ENCODE measurements around the gene TBCK.

Gene TBCK

DNA sequence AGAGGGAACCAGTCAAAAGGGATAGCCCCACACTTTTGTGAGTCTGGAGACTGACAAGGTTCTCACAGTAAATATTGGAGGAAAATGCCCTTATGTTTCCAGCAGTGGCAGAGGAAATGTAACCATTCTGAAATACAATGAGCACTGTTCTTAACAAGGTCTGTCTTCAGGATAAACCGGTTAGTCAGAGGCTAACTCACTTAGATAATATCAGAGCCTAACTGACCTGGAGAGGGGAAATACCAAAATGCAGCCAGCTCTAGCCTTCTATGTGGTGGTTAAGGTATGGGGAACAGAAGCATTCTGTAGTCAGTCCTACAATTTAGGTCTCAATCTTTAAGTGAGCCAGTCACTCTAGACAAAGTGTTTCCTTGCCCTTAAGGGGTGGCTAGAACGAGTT, 70.8 kb downstream of the TBCK start:
- TF ChIP-seq EZH2phosphoT487 (IDR thresholded peaks at IDR 0.05; ENCODE audit: low read length) (no peak), EZH2 (optimal IDR thresholded peaks at IDR 0.05; ENCODE audit: low read depth, low read length) (no peak)
- H3K27me3 ChIP-seq (replicated peaks; ENCODE audit: insufficient read depth, low read length), result no peaks in the 10 kb centered on the region
- no peak overlapping the region for H3K4me3 ChIP-seq (ENCODE audit: low read length)
- no peaks in the 10 kb centered on the region for H3K9me2 ChIP-seq (replicated peaks; ENCODE audit: insufficient read depth, low read length)
- no peaks in the 10 kb centered on the region for H3K9me3 ChIP-seq (replicated peaks; ENCODE audit: insufficient read depth, low read length)
- no peaks in the 10 kb centered on the region for H4K20me1 ChIP-seq (ENCODE audit: insufficient read depth, low read length)
- no peak overlapping the region for H3K27ac ChIP-seq (ENCODE audit: low read length)
- no peaks in the 10 kb centered on the region for H3K4me1 ChIP-seq (ENCODE audit: low read length)
- H3K4me2 ChIP-seq (ENCODE audit: low read depth, low read length), result no peak overlapping the region
- no peak overlapping the region for H2AFZ ChIP-seq (ENCODE audit: low read length)
- DNase-seq, result no peak
- no peak overlapping the region for H3K9ac ChIP-seq (ENCODE audit: low read length)
- H3K36me3 ChIP-seq (replicated peaks; ENCODE audit: insufficient read depth, low read length), result no peaks in the 10 kb centered on the region
- H3F3A ChIP-seq (ENCODE audit: insufficient read depth, low read length), result no peaks in the 10 kb centered on the region
- no peaks in the 10 kb centered on the region for H3K79me2 ChIP-seq (ENCODE audit: low read length)

DNA sequence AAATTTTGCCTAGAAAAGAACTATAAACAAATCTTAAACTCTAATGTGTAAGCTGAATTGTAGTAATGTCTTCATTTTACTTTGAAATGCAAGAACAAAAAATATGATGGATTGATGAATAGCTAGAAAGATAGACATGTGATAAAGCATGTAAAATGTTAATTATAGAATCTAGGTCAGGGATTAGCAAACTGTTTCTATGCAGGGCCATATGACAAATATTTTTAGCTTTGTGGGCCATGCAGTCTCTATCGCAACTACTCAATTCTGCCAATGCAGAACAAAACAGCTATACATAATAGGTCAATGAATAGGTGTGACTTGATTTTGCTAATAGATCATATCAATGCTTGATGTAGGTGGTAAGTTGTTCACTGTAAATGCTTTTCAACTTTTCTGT, 75.3 kb downstream of the TBCK start:
- H4K20me1 ChIP-seq (ENCODE audit: insufficient read depth, low read length), result no peaks in the 10 kb centered on the region
- H3K9me2 ChIP-seq (replicated peaks; ENCODE audit: insufficient read depth, low read length), result no peaks in the 10 kb centered on the region
- no peak overlapping the region for H3K4me3 ChIP-seq (ENCODE audit: low read length)
- H3K4me2 ChIP-seq (ENCODE audit: low read depth, low read length), result no peak overlapping the region
- H2AFZ ChIP-seq (ENCODE audit: low read length), result no peak overlapping the region
- H3K27me3 ChIP-seq (replicated peaks; ENCODE audit: insufficient read depth, low read length), result no peaks in the 10 kb centered on the region
- H3K79me2 ChIP-seq (ENCODE audit: low read length), result no peaks in the 10 kb centered on the region
- no peaks in the 10 kb centered on the region for H3K36me3 ChIP-seq (replicated peaks; ENCODE audit: insufficient read depth, low read length)
- H3F3A ChIP-seq (ENCODE audit: insufficient read depth, low read length), result no peaks in the 10 kb centered on the region
- H3K4me1 ChIP-seq (ENCODE audit: low read length), result no peaks in the 10 kb centered on the region
- TF ChIP-seq EZH2 (optimal IDR thresholded peaks at IDR 0.05; ENCODE audit: low read depth, low read length) (no peak), EZH2phosphoT487 (IDR thresholded peaks at IDR 0.05; ENCODE audit: low read length) (no peak)
- TF ChIP-seq, protein P1, sequence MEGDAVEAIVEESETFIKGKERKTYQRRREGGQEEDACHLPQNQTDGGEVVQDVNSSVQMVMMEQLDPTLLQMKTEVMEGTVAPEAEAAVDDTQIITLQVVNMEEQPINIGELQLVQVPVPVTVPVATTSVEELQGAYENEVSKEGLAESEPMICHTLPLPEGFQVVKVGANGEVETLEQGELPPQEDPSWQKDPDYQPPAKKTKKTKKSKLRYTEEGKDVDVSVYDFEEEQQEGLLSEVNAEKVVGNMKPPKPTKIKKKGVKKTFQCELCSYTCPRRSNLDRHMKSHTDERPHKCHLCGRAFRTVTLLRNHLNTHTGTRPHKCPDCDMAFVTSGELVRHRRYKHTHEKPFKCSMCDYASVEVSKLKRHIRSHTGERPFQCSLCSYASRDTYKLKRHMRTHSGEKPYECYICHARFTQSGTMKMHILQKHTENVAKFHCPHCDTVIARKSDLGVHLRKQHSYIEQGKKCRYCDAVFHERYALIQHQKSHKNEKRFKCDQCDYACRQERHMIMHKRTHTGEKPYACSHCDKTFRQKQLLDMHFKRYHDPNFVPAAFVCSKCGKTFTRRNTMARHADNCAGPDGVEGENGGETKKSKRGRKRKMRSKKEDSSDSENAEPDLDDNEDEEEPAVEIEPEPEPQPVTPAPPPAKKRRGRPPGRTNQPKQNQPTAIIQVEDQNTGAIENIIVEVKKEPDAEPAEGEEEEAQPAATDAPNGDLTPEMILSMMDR (IDR thresholded peaks at IDR 0.05; ENCODE audit: low read length), result no peak
- no peak overlapping the region for H3K9ac ChIP-seq (ENCODE audit: low read length)
- H3K27ac ChIP-seq (ENCODE audit: low read length), result no peak overlapping the region
- no peak for DNase-seq
- H3K9me3 ChIP-seq (replicated peaks; ENCODE audit: insufficient read depth, low read length), result no peaks in the 10 kb centered on the region

DNA sequence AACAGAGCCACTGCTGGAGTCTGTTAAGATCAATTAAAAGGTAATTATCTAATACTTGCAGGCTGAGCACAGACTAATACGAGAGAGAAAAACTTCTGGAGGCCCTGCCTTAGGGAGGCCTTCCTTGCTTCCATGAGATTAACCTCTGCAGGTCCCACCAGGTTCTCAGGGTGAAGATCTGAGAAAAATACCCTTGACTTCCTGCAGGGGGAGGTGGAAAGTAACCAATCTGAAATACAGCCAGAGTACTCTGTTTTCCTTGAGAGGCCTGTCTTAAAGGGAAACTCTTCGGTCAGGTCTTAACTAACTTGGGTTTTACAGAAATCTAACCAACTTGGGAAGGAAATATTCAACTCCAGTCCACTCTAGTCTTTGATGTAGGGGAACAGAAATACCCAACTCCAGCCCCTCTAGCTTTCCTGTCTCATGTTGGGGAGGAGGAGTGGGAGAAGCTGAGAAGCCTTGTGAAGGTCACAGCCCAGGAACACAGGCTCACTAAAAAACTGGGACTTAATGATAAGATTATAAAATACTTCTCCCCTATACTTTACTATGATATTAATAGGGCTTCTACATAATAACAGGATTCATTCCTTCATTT, 77.1 kb downstream of the TBCK start:
- Histone ChIP-seq H3F3A (ENCODE audit: insufficient read depth, low read length) (no peaks in the 10 kb centered on the region), H3K9me3 (replicated peaks; ENCODE audit: insufficient read depth, low read length) (no peaks in the 10 kb centered on the region), H3K4me1 (ENCODE audit: low read length) (no peaks in the 10 kb centered on the region), H3K9me2 (replicated peaks; ENCODE audit: insufficient read depth, low read length) (no peaks in the 10 kb centered on the region), H3K9ac (ENCODE audit: low read length) (no peak overlapping the region), H3K4me3 (ENCODE audit: low read length) (no peak overlapping the region), H3K36me3 (replicated peaks; ENCODE audit: insufficient read depth, low read length) (no peaks in the 10 kb centered on the region), H3K27me3 (replicated peaks; ENCODE audit: insufficient read depth, low read length) (no peaks in the 10 kb centered on the region), H3K79me2 (ENCODE audit: low read length) (no peaks in the 10 kb centered on the region), H3K4me2 (ENCODE audit: low read depth, low read length) (no peak overlapping the region), H3K27ac (ENCODE audit: low read length) (no peak overlapping the region), H4K20me1 (ENCODE audit: insufficient read depth, low read length) (no peaks in the 10 kb centered on the region), H2AFZ (ENCODE audit: low read length) (no peak overlapping the region)
- TF ChIP-seq EZH2 (optimal IDR thresholded peaks at IDR 0.05; ENCODE audit: low read depth, low read length) (no peak), EZH2phosphoT487 (IDR thresholded peaks at IDR 0.05; ENCODE audit: low read length) (no peak)
- TF ChIP-seq, protein P1 (IDR thresholded peaks at IDR 0.05; ENCODE audit: low read length), result peak; percentile 69
- DNase-seq, result peak; percentile 41

DNA sequence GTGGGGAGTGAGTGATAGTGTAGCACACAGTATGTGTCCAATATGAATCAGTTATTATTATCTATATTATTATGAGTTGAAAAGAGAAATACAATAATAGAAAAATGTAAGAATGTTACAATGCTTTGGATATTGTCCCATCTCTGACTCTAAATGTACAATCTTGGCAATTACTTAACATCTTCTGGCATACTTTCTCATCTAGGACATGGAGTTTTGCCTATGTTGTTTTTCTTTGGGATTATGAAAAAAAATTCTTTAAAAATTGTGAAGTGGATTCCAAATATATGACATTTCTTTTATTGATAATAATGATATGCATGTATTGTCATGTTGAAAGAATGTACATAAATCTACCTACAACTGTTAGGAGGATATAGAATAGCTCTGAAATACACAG, 84.1 kb downstream of the TBCK start:
- Histone ChIP-seq H4K20me1 (ENCODE audit: insufficient read depth, low read length) (no peaks in the 10 kb centered on the region), H3K27me3 (replicated peaks; ENCODE audit: insufficient read depth, low read length) (no peaks in the 10 kb centered on the region), H3K27ac (ENCODE audit: low read length) (no peak overlapping the region), H3K4me2 (ENCODE audit: low read depth, low read length) (no peak overlapping the region), H3K9me2 (replicated peaks; ENCODE audit: insufficient read depth, low read length) (no peaks in the 10 kb centered on the region), H3F3A (ENCODE audit: insufficient read depth, low read length) (no peaks in the 10 kb centered on the region), H3K4me1 (ENCODE audit: low read length) (no peaks in the 10 kb centered on the region), H3K9me3 (replicated peaks; ENCODE audit: insufficient read depth, low read length) (no peaks in the 10 kb centered on the region), H3K4me3 (ENCODE audit: low read length) (no peak overlapping the region), H3K36me3 (replicated peaks; ENCODE audit: insufficient read depth, low read length) (no peaks in the 10 kb centered on the region; the same call in 1 of the 2 replicates), H3K9ac (ENCODE audit: low read length) (no peak overlapping the region), H3K79me2 (ENCODE audit: low read length) (no peaks in the 10 kb centered on the region), H2AFZ (ENCODE audit: low read length) (no peak overlapping the region)
- DNase-seq, result no peak
- TF ChIP-seq, protein P1 (IDR thresholded peaks at IDR 0.05; ENCODE audit: low read length), result no peak
- no peak for TF ChIP-seq EZH2 (optimal IDR thresholded peaks at IDR 0.05; ENCODE audit: low read depth, low read length)
- no peak for TF ChIP-seq EZH2phosphoT487 (IDR thresholded peaks at IDR 0.05; ENCODE audit: low read length)

All from MM.1S (cell line).